ENCODE measurements around the gene GFM2.

Gene GFM2
- long read RNA-seq, transcript GFM2-202 (20 exons, 2,856 nt): minor isoform, 9 of 193 reads
- long read RNA-seq, transcript GFM2-201 (21 exons, 3,249 nt): major isoform, 157 of 193 reads
- long read RNA-seq, partial matches to known transcripts: 8 of 193 reads
- long read RNA-seq, other reads (novel, unspliced or antisense): 15 of 193 reads

DNA sequence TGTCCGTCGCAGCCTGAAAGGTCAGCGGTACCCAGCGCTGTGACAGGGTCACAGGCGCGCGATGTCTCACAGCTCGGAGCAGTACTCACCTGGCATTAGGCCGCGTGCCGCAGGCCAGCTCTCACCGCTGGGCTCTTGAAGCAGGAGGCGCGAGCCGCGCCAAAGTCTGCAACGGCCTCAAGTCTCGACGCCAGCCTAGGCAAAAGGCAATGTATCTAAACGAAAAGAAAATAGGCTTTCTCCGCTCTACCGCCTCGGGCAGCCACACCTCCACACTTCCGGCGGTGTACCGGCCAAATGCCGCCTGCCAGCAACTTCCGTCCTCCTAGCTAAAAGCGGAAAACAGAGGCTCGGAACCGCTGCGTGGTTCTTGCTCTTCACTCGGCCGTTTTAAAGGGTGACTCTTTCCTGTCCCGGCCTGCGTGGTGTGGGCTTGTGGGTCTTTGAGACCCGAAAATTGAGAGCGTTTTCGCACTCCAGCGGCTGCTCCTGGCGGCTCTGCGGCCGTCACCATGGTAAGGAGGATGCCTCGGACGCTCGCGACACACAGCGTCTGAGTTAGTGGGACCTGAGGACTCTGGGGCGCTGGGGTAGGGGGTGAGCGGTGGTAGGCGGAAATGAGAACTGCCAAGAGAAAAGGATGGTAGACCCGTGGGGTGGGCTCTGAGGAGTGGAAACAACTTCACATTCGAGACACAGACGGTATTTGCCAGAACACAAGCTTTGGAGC is at the start of gene GFM2, which contains the start of gene NSA2:
TSS of gene GFM2 (minus strand) at position 269 of the 730 bp plus-strand sequence. CDS start 3,375 bp downstream, outside the sequence.
TSS of gene NSA2 (plus strand) at position 401 of the 730 bp plus-strand sequence. CDS start at position 513, 112 bp downstream.
- peak within 1 kb of the TSS; percentile 74 for H3K4me3 ChIP-seq (replicated peaks; ENCODE audit: insufficient read depth, low read length)
- TF ChIP-seq REST (IDR thresholded peaks at IDR 0.05; ENCODE audit: insufficient replicate concordance, low read depth) (no peak), POLR2AphosphoS5 (IDR thresholded peaks at IDR 0.05; ENCODE audit: low read depth) (peak; percentile 38; the same call in 1 of the 2 replicates), GABPA (IDR thresholded peaks at IDR 0.05; ENCODE audit: low read depth) (peak; percentile 98)
- peak; percentile 54 to 83 for DNase-seq (ENCODE audit: low read depth in 1 of 2, low spot score in 1 of 2)
- H3K27ac ChIP-seq (replicated peaks): peak within 1 kb of the TSS; percentile 89
- H3K27me3 ChIP-seq (ENCODE audit: insufficient read depth, poor library complexity, severe bottlenecking): no peaks in the 10 kb centered on the region

GRCh38 chr5:74810915-74811314 is 44.0 kb upstream of the GFM2 start:
- DNase-seq (ENCODE audit: low read depth in 1 of 2, low spot score in 1 of 2): no peak
- no peak for TF ChIP-seq SPI1 (IDR thresholded peaks at IDR 0.05; ENCODE audit: borderline replicate concordance, low read depth)
- TF ChIP-seq GABPA (IDR thresholded peaks at IDR 0.05; ENCODE audit: low read depth): no peak
- Histone ChIP-seq H3K27ac (replicated peaks) (no peak overlapping the region), H3K4me3 (replicated peaks; ENCODE audit: insufficient read depth, low read length) (no peak overlapping the region), H3K27me3 (ENCODE audit: insufficient read depth, poor library complexity, severe bottlenecking) (no peaks in the 10 kb centered on the region)

DNA sequence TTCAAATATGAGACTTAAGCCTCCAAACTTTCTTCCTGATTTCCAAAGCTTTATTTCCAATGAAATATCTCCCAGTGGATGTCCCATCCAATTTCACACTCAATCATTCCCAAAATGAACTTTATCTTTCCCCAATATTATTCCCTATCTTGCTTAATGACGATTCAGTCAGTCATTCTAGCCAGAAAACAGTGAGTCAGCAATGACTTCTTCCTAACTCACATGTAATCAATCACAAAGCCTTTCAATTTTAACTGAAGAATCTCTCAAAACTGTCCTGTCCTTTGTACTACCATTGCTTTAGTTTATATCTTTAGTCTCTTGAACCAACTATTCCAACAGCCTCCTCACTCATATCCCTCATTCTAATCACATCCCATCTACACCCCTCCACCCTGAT is 35.0 kb upstream of the GFM2 start:
- H3K27ac ChIP-seq (replicated peaks): no peak overlapping the region
- H3K4me3 ChIP-seq (replicated peaks; ENCODE audit: insufficient read depth, low read length): no peak overlapping the region
- DNase-seq (ENCODE audit: low read depth in 1 of 2, low spot score in 1 of 2): no peak
- H3K27me3 ChIP-seq (ENCODE audit: insufficient read depth, poor library complexity, severe bottlenecking): no peaks in the 10 kb centered on the region
- TF ChIP-seq GABPA (IDR thresholded peaks at IDR 0.05; ENCODE audit: low read depth): no peak
- TF ChIP-seq POLR2AphosphoS5 (IDR thresholded peaks at IDR 0.05; ENCODE audit: low read depth): no peak
- TF ChIP-seq, protein P1, sequence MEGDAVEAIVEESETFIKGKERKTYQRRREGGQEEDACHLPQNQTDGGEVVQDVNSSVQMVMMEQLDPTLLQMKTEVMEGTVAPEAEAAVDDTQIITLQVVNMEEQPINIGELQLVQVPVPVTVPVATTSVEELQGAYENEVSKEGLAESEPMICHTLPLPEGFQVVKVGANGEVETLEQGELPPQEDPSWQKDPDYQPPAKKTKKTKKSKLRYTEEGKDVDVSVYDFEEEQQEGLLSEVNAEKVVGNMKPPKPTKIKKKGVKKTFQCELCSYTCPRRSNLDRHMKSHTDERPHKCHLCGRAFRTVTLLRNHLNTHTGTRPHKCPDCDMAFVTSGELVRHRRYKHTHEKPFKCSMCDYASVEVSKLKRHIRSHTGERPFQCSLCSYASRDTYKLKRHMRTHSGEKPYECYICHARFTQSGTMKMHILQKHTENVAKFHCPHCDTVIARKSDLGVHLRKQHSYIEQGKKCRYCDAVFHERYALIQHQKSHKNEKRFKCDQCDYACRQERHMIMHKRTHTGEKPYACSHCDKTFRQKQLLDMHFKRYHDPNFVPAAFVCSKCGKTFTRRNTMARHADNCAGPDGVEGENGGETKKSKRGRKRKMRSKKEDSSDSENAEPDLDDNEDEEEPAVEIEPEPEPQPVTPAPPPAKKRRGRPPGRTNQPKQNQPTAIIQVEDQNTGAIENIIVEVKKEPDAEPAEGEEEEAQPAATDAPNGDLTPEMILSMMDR (IDR thresholded peaks at IDR 0.05; ENCODE audit: insufficient read depth, low read length): no peak
- TF ChIP-seq SPI1 (IDR thresholded peaks at IDR 0.05; ENCODE audit: borderline replicate concordance, low read depth): no peak
- no peak for TF ChIP-seq REST (IDR thresholded peaks at IDR 0.05; ENCODE audit: insufficient replicate concordance, low read depth)

- Histone ChIP-seq H3K4me3 (replicated peaks; ENCODE audit: insufficient read depth, low read length) (no peak overlapping the region), H3K27me3 (ENCODE audit: insufficient read depth, poor library complexity, severe bottlenecking) (no peaks in the 10 kb centered on the region), H3K27ac (replicated peaks) (no peak overlapping the region)
- no peak for TF ChIP-seq POLR2AphosphoS5 (IDR thresholded peaks at IDR 0.05; ENCODE audit: low read depth)
- TF ChIP-seq GABPA (IDR thresholded peaks at IDR 0.05; ENCODE audit: low read depth): no peak
- TF ChIP-seq SPI1 (IDR thresholded peaks at IDR 0.05; ENCODE audit: borderline replicate concordance, low read depth): no peak
- TF ChIP-seq REST (IDR thresholded peaks at IDR 0.05; ENCODE audit: insufficient replicate concordance, low read depth): no peak
- TF ChIP-seq, protein P1 (IDR thresholded peaks at IDR 0.05; ENCODE audit: insufficient read depth, low read length): no peak
- no peak for DNase-seq (ENCODE audit: low read depth in 1 of 2, low spot score in 1 of 2)
Measured at GRCh38 chr5:74801197-74801596, 34.3 kb upstream of the GFM2 start.
